Measurements from ENCODE around the gene WDR81.

GRCh38 chr17:1766382-1767135 is 42.1 kb downstream of the WDR81 start:
- TF ChIP-seq ZNF350 (tag by site-specific recombination; IDR thresholded peaks at IDR 0.05) = no peak
- TF ChIP-seq ZBTB21 (tag by site-specific recombination; IDR thresholded peaks at IDR 0.05) = no peak
- no peak for TF ChIP-seq CTCF (tag by site-specific recombination; IDR thresholded peaks at IDR 0.05)
- peak; percentile 56; the same call in 1 of the 2 replicates for TF ChIP-seq REST (tag by site-specific recombination; IDR thresholded peaks at IDR 0.05)
- no peak for TF ChIP-seq ZNF549 (tag by site-specific recombination; IDR thresholded peaks at IDR 0.05)
- no peak for TF ChIP-seq ATF2 (tag by site-specific recombination; IDR thresholded peaks at IDR 0.05; ENCODE audit: low read depth)
- TF ChIP-seq YY2 (tag by site-specific recombination; IDR thresholded peaks at IDR 0.05) = no peak
- TF ChIP-seq ZNF24 (tag by site-specific recombination; IDR thresholded peaks at IDR 0.05) = no peak
- no peak for TF ChIP-seq ZNF561 (tag by site-specific recombination; IDR thresholded peaks at IDR 0.05; ENCODE audit: borderline replicate concordance)
- TF ChIP-seq ZBTB26 (tag by site-specific recombination; optimal IDR thresholded peaks at IDR 0.05) = no peak

All from HEK293 (cell line).